GM12878 (cell line): ENCODE measurements around the gene POLD1. TPM values are rescaled to one million over a fixed set of nuclear protein-coding genes. Genes with fewer than 3 reads are reported as not detected.
A peak's percentile ranks its signal among the peaks of the same experiment; 100 is the strongest.

Experiments
- BMI1 ChIP-seq: fragments of 450-650 bp; IDR thresholded peaks from 2 replicates; pipeline ENCODE4 v1.6.1; 2016; ENCODE audit warnings: mild to moderate bottlenecking, moderate library complexity, borderline replicate concordance
- CREB1 ChIP-seq: IDR thresholded peaks from 2 replicates; pipeline ENCODE4 v1.6.1; 2012; ENCODE audit warnings: low read depth, mild to moderate bottlenecking, inconsistent platforms
- EED ChIP-seq: sonication (generic); IDR thresholded peaks from 2 replicates; pipeline ENCODE4 v1.6.1; 2016; ENCODE audit warnings: antibody characterized with exemption, low read depth
- HDAC2 ChIP-seq: fragments of 200-600 bp; sonication (generic); IDR thresholded peaks from 2 replicates; pipeline ENCODE4 v1.6.1; 2017
- MEF2B ChIP-seq: fragments of 450-650 bp; IDR thresholded peaks from 2 replicates; pipeline ENCODE4 v1.6.1; 2018; ENCODE audit warnings: mild to moderate bottlenecking, moderate library complexity; ENCODE audit not compliant: partially characterized antibody, poor library complexity, severe bottlenecking
- RELB ChIP-seq: fragments of 450-650 bp; IDR thresholded peaks from 2 replicates; pipeline ENCODE4 v1.6.1; 2017; ENCODE audit warnings: low read depth, mild to moderate bottlenecking, moderate library complexity
- SUPT20H ChIP-seq: IDR thresholded peaks from 2 replicates; pipeline ENCODE4 v1.6.1; 2011; ENCODE audit warnings: low read depth, mild to moderate bottlenecking, low read length, moderate library complexity, borderline replicate concordance; ENCODE audit not compliant: control insufficient read depth
- TBL1XR1 ChIP-seq: IDR thresholded peaks from 2 replicates; pipeline ENCODE4 v1.6.1; 2012; ENCODE audit warnings: low read depth, low read length, improper control_type of control experiment
- ZBTB11 ChIP-seq: fragments of 450-650 bp; formaldehyde crosslinking; IDR thresholded peaks from 2 replicates; pipeline ENCODE4 v1.5.0; 2022; ENCODE audit warnings: mild to moderate bottlenecking, missing genetic modification characterization
- ZNF207 ChIP-seq: fragments of 450-650 bp; IDR thresholded peaks from 2 replicates; pipeline ENCODE4 v1.6.1; 2014; ENCODE audit warnings: antibody characterized with exemption, mild to moderate bottlenecking, borderline replicate concordance
- ZNF592 ChIP-seq: fragments of 450-650 bp; IDR thresholded peaks from 2 replicates; pipeline ENCODE4 v1.6.1; 2017; ENCODE audit warnings: mild to moderate bottlenecking, moderate library complexity
- polyA plus RNA-seq, 11 experiments: library from polyadenylated mRNA; depleted of rRNA in 4 of 11; unstranded in 6 of 11; stranded (reverse) in 5 of 11; fragments of >200 nt; fragmentation: Nextera tagmentation in 4 of 11; fragmentation: Illumina TruSeq in 1 of 11; extraction: Ambion mirVana in 4 of 11; extraction: Trizol in 1 of 11; gene quantifications; 1 replicate in 1 of 11; 2 replicates in 10 of 11; pipeline versions ENCODE4 v1.2.1 to v1.2.3, GENCODE V29; 2011 to 2016; ENCODE audit warnings: inconsistent platforms in 2 of 11, missing spikeins in 2 of 11, low read depth in 1 of 11
- total RNA-seq, 4 experiments: library from RNA; depleted of rRNA in 3 of 4; stranded (reverse); fragments of >200 nt in 3 of 4; fragmentation: Illumina TruSeq in 1 of 4; extraction: Trizol in 1 of 4; gene quantifications; 2 replicates each; pipeline versions ENCODE4 v1.2.1 to v1.2.3, GENCODE V29; 2013 to 2021
- TF ChIP-seq, protein P1 (sequence below): IDR thresholded peaks from 2 replicates; pipeline ENCODE4 v1.6.1; 2012; ENCODE audit warnings: improper control_type of control experiment, low read depth, low read length; ENCODE audit not compliant: insufficient replicate concordance

The POLD1 gene
- total and polyA plus RNA-seq, 10 of the 15 experiments (the other 5 are each of a cell fraction or from before 2014, with no cell fraction given), result 0.76 to 165 (median 63.4) TPM

GRCh38 chr19:50365434-50366306, 18.5 kb upstream of the POLD1 start, which contains the start of gene NAPSA (continued):
- TF ChIP-seq, protein P1, sequence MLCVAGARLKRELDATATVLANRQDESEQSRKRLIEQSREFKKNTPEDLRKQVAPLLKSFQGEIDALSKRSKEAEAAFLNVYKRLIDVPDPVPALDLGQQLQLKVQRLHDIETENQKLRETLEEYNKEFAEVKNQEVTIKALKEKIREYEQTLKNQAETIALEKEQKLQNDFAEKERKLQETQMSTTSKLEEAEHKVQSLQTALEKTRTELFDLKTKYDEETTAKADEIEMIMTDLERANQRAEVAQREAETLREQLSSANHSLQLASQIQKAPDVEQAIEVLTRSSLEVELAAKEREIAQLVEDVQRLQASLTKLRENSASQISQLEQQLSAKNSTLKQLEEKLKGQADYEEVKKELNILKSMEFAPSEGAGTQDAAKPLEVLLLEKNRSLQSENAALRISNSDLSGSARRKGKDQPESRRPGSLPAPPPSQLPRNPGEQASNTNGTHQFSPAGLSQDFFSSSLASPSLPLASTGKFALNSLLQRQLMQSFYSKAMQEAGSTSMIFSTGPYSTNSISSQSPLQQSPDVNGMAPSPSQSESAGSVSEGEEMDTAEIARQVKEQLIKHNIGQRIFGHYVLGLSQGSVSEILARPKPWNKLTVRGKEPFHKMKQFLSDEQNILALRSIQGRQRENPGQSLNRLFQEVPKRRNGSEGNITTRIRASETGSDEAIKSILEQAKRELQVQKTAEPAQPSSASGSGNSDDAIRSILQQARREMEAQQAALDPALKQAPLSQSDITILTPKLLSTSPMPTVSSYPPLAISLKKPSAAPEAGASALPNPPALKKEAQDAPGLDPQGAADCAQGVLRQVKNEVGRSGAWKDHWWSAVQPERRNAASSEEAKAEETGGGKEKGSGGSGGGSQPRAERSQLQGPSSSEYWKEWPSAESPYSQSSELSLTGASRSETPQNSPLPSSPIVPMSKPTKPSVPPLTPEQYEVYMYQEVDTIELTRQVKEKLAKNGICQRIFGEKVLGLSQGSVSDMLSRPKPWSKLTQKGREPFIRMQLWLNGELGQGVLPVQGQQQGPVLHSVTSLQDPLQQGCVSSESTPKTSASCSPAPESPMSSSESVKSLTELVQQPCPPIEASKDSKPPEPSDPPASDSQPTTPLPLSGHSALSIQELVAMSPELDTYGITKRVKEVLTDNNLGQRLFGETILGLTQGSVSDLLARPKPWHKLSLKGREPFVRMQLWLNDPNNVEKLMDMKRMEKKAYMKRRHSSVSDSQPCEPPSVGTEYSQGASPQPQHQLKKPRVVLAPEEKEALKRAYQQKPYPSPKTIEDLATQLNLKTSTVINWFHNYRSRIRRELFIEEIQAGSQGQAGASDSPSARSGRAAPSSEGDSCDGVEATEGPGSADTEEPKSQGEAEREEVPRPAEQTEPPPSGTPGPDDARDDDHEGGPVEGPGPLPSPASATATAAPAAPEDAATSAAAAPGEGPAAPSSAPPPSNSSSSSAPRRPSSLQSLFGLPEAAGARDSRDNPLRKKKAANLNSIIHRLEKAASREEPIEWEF, result no peak
- TF ChIP-seq SUPT20H (no peak), BMI1 (no peak), CREB1 (peak; percentile 16; the same call in 1 of the 2 replicates), ZBTB11 (CRISPR knock-in tag) (no peak), HDAC2 (no peak), EED (peak; percentile 40; the same call in 1 of the 2 replicates), ZNF207 (no peak), RELB (no peak), TBL1XR1 (no peak), MEF2B (peak; percentile 23), ZNF592 (no peak)
